Activated CD4-positive, alpha-beta T cell treated with anti-CD3 and anti-CD28 coated beads for 36 hours (primary cell): ENCODE results near the gene MARCO. TPM values are rescaled to one million over a fixed set of nuclear protein-coding genes. Genes with fewer than 3 reads are reported as not detected.

Experiments
- ATAC-seq: fragments of 200-7000 bp; cut with Tn5 transposase; one replicate; pipeline ENCODE4 v1.10.0; 2021; ENCODE audit warnings: mild to moderate bottlenecking, moderate library complexity
- CTCF ChIA-PET: fragments of 350-600 bp; sonication (Branson Sonifier 250); formaldehyde crosslinking; loops from one replicate; lab custom pipeline; 2021; ENCODE audit warnings: antibody characterized with exemption; lab: Charles Lee
- POLR2A ChIA-PET: fragments of 350-600 bp; sonication (Branson Sonifier 250); formaldehyde crosslinking; loops from one replicate; lab custom pipeline; 2021; ENCODE audit warnings: antibody characterized with exemption, inconsistent platforms; lab: Charles Lee
- DNase-seq: peaks from one replicate; pipeline ENCODE4 v3.0.0-alpha.2; 2020
- H3K27ac Mint-ChIP-seq: one replicate; pipeline ENCODE4 v1.8.0; 2021; ENCODE audit warnings: mixed read lengths
- H3K27me3 Mint-ChIP-seq: one replicate; pipeline ENCODE4 v1.8.0; 2021; ENCODE audit warnings: mixed read lengths
- H3K36me3 Mint-ChIP-seq: one replicate; pipeline ENCODE4 v1.8.0; 2021; ENCODE audit warnings: low read depth, mixed read lengths
- H3K4me1 Mint-ChIP-seq: one replicate; pipeline ENCODE4 v1.8.0; 2021; ENCODE audit warnings: mixed read lengths
- H3K4me3 Mint-ChIP-seq: one replicate; pipeline ENCODE4 v1.8.0; 2021; ENCODE audit warnings: mild to moderate bottlenecking, moderate library complexity, mixed read lengths
- H3K9me3 Mint-ChIP-seq: one replicate; pipeline ENCODE4 v1.8.0; 2021; ENCODE audit warnings: low read depth, mixed read lengths
- intact Hi-C, 2 experiments: fragments of 100-400 bp; cut with DNase I in 1 of 2; cut with micrococcal nuclease in 1 of 2; formaldehyde crosslinking; loops; one replicate each; pipeline versions ENCODE4 v1.14.2 to v1.15.1; 2022 to 2024; cut with DNase I, micrococcal nuclease
- total RNA-seq, 2 experiments: library from RNA; stranded (reverse); gene quantifications; one replicate each; pipeline ENCODE4 v1.2.3, GENCODE V29; 2021

Gene MARCO
- total RNA-seq, 2 experiments from 2014 or later, result not detected

DNA sequence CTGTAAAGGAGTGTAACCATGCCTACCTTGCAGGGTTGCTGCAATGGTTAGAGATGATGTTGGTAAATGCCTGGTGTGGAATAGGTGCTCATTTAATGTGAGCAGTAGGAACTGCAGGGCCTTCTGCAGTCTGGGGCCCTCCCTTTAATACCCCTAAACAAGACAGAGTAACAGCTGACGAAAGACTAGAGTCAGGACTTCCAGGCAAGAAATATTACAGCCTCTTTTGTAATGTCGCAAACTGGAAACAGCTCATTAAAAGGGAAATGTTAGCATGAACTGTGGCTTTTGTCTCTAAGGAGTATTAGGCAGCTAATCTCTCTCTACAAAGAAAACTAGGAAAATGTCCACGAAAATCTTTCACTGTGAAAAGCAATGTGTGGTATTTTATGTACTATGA, 26.0 kb downstream of the MARCO start:
- POLR2A ChIA-PET, result no interaction called here
- Mint-ChIP-seq H3K4me1 (no peaks in the 10 kb centered on the region), H3K36me3 (no peaks in the 10 kb centered on the region), H3K27ac (no peak overlapping the region), H3K9me3 (no peaks in the 10 kb centered on the region), H3K4me3 (no peak overlapping the region), H3K27me3 (peaks cover 11% of the 10 kb centered on the region)
- ATAC-seq, result no peak
- CTCF ChIA-PET, result interaction anchor here (0.5 kb wide), 1 partner anchor 27 kb away, joined by 3 read pairs; no protein-coding TSS in a partner anchor
- no peak for DNase-seq
- intact Hi-C loops, result loop anchor here in 1 of 2 experiments (5.0 kb wide), 1 partner anchor 86 kb away; no protein-coding TSS in a partner anchor

DNA sequence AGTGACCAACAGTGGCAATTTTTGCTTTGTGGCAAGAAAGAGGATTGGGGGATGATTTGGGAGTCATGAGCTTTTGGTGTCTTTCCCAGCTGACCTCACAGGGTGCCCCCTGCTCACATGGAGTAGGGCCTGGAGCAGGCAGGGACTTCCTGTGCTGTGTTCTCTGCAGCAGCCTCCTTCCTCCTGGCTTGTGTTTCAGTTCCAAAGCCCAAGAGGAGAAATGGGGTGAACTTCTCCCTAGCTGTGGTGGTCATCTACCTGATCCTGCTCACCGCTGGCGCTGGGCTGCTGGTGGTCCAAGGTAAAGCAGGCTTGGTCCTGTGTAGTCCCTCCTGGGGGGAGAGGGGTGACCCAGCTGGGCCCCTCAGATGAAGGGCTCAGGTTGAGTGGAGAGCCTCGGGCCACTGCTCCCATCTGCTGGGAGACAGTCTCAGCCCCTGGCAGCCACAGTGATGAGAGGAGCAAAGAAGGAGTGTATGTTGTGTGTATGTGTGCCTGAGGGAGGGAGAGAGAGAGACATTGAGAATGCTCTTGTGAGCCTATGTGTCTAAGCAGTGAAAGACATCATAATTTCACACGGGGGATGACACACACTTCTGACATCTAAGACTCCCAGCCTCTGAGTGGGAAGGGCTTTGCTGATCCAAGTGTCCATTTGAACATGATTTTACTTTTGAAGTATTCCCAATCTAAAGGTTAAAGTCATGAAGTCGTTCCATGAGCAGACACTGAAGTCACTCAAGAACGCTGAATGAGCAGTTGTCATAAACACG, 27.2 kb downstream of the MARCO start:
- intact Hi-C loops, result loop anchor here in 1 of 2 experiments (5.0 kb wide), 1 partner anchor 87 kb away; no protein-coding TSS in a partner anchor
- H3K4me3 Mint-ChIP-seq, result no peak overlapping the region
- CTCF ChIA-PET, result no interaction called here
- H3K4me1 Mint-ChIP-seq, result no peaks in the 10 kb centered on the region
- no peaks in the 10 kb centered on the region for H3K9me3 Mint-ChIP-seq
- POLR2A ChIA-PET, result no interaction called here
- no peak for ATAC-seq
- no peak overlapping the region for H3K27ac Mint-ChIP-seq
- no peak for DNase-seq
- no peaks in the 10 kb centered on the region for H3K36me3 Mint-ChIP-seq
- H3K27me3 Mint-ChIP-seq, result peaks cover 14% of the 10 kb centered on the region

DNA sequence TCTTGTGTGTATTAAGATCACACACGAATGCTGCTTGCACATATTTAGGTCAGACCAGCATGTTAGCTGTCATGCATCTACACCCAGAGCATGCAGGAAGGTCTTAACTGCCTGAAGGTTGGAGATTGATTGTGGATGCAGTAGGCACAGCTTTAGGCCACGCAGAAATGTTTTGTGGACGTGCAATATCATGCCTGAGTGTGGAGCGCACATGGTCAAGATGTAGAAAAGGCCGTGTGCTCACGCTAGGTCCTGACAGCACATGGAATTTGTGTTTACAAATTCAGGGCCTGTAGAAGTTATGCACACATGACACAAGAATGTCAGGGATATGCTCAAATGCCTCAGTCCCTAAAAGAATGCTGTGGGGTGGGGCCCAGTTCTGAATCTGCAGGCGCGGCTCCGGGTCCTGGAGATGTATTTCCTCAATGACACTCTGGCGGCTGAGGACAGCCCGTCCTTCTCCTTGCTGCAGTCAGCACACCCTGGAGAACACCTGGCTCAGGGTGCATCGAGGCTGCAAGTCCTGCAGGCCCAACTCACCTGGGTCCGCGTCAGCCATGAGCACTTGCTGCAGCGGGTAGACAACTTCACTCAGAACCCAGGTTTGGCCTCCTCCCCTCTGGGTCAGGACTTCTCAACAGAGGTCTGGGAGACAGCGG, 27.9 kb downstream of the MARCO start:
- Mint-ChIP-seq H3K27ac (no peak overlapping the region), H3K9me3 (no peaks in the 10 kb centered on the region), H3K4me1 (no peaks in the 10 kb centered on the region), H3K27me3 (peaks cover 13% of the 10 kb centered on the region), H3K36me3 (no peaks in the 10 kb centered on the region), H3K4me3 (no peak overlapping the region)
- intact Hi-C loops, result loop anchor here in 1 of 2 experiments (5.0 kb wide), 1 partner anchor 88 kb away; no protein-coding TSS in a partner anchor
- ATAC-seq (no peak), DNase-seq (no peak)
- CTCF ChIA-PET, result interaction anchor here (0.9 kb wide), 1 partner anchor 86 kb away, joined by 3 read pairs; no protein-coding TSS in a partner anchor
- POLR2A ChIA-PET, result no interaction called here

DNA sequence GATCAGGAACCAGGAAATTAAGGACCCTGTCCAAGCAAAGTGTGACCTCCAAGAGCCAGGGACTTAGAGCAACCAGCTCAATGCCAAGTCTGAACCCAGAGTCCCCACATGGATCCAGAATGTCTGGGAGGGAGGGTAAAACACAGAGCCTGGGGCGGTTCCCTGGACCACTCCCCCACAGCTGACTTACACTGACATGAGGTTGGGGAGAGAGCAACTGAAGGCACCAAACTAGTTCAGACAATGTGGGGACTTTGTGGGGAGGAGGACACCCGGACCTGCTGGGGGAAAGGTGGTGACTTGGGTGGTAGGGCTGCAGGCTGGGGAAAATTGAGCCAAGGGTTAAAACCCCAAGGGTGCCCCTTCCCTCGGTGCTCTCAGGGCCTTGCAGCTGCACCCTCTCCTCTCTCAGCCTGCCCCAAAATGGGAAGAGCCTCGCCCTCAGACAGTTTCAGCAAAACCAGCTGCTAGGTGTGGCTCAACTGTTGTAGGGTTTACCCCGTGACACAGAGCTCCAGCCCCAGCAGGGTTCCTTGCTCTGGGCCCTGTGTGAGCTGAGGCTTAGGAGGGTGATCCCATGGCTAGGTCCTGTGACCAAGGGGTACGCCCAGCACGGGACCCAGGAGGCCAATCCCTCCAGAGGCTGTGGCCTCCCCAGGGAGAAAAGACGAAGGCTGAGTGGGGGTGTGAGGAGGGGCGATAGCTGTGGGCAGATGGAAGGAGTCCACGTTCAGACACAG, 28.6 kb downstream of the MARCO start:
- no peak for ATAC-seq
- Mint-ChIP-seq H3K36me3 (no peaks in the 10 kb centered on the region), H3K4me1 (no peaks in the 10 kb centered on the region), H3K27ac (no peak overlapping the region), H3K27me3 (peaks cover 15% of the 10 kb centered on the region), H3K4me3 (no peak overlapping the region), H3K9me3 (no peaks in the 10 kb centered on the region)
- CTCF ChIA-PET, result interaction anchor here (0.9 kb wide), 1 partner anchor 87 kb away, joined by 3 read pairs; no protein-coding TSS in a partner anchor
- POLR2A ChIA-PET, result no interaction called here
- no peak for DNase-seq
- intact Hi-C loops, result no loop called here

DNA sequence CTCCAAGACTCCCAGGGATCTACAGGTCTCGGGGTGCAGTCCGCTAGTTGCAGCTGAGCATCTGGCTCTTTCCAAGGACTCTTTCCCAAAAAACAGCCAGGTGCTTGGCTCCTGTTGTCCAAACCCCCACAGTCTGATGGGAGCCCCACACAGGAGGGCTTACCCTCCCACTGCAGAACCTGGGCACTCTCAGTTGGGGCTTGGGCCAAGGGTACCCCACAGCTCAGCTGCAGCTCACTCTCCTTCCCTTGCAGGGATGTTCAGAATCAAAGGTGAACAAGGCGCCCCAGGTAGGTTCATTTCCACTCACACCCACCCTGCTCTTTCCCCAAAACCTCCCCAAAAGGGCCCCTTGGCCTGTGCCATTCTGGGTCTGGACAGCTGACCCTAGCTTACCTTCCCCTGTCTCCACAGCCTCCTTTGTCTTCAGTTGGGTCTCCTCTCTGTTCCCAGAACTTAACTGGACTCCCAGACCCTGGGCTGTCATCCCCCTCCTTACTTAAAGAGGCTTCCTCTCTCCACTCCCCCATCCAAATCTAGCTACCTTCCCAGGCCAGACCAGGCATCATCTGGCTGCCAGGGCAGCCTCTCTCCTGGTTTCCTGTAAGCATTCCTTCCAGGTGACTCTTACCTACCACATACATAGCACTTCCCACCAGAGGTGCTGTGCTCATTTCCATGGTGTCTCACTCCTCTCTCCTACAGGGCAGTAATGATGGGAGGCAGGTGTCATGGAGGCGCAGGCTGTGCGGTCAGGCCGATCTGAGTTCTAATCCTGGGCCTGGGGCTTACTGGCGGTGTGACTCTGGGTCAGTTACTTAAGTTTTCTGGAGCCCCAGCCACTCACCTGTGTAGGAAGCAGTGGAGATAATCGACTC, 29.5 kb downstream of the MARCO start:
- POLR2A ChIA-PET, result no interaction called here
- H3K4me1 Mint-ChIP-seq, result no peaks in the 10 kb centered on the region
- DNase-seq, result no peak
- intact Hi-C loops, result no loop called here
- H3K9me3 Mint-ChIP-seq, result no peaks in the 10 kb centered on the region
- ATAC-seq, result no peak
- H3K27me3 Mint-ChIP-seq, result peaks cover 13% of the 10 kb centered on the region
- H3K4me3 Mint-ChIP-seq, result no peak overlapping the region
- H3K27ac Mint-ChIP-seq, result no peak overlapping the region
- CTCF ChIA-PET, result no interaction called here
- H3K36me3 Mint-ChIP-seq, result no peaks in the 10 kb centered on the region

DNA sequence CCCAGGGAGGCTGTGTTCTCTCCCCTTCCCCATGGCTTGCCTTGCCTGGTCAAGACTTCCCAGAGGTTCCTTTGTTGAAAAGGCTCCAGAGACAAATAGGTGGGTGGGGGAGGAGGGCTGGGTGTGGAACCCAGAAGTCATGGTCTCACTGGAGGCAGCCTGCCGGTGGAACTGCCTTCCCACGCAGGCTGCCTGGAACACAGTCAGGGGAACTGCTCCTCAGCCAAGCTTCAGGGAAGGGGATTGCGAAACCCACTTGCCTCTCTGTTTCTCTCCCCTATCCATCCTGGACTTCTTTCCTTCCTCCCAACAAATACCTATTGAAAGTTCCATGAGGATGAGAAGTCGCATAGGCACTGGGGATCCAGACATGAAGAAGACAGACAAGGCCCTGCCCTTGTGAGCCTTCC, 31.6 kb downstream of the MARCO start:
- Mint-ChIP-seq H3K27me3 (peaks cover 8% of the 10 kb centered on the region), H3K9me3 (peaks cover 4% of the 10 kb centered on the region), H3K27ac (no peak overlapping the region), H3K4me3 (no peak overlapping the region), H3K36me3 (no peaks in the 10 kb centered on the region), H3K4me1 (no peaks in the 10 kb centered on the region)
- intact Hi-C loops, result no loop called here
- ChIA-PET POLR2A (no interaction called here), CTCF (no interaction called here)
- ATAC-seq (no peak), DNase-seq (no peak)

DNA sequence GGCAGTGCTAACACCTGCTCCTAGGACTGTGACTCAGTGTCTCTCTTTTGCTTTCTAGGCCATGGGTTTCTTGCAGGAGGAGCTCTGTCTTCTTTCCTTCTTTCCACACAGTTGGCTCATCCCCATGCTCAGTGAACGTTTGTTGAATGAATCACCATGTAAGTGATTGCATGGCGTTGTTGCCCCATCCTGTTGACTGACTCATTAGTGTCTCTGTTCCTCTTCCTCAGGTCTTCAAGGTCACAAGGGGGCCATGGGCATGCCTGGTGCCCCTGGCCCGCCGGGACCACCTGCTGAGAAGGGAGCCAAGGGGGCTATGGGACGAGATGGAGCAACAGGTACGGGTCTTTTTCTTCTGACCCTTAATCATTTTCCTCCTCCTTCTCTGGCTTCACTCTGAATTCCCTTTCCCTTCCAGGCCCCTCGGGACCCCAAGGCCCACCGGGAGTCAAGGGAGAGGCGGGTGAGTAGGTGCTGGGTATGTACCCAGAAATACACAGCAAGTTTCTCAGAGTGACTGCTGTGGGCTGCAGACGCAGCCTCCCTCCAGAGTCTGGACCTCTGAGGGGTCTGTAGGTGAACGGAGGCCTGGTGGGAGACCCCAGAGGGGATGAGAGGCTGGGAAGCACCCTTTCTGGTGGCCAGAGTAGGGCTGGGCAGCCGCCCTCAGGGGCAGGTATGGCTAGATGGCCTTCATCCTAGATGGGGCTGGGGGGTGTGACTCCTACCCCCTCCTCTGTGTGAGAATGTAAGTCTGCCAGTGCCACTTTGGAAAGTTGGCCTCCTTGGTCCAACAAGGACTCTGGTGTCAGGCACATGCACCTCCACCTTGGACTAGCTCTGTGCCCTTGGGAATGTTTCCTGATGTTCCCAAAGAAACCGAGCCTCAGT, 32.4 kb downstream of the MARCO start:
- Mint-ChIP-seq H3K27ac (no peak overlapping the region), H3K36me3 (no peaks in the 10 kb centered on the region), H3K4me3 (no peak overlapping the region), H3K4me1 (no peaks in the 10 kb centered on the region), H3K27me3 (peaks cover 8% of the 10 kb centered on the region), H3K9me3 (peaks cover 4% of the 10 kb centered on the region)
- ChIA-PET CTCF (no interaction called here), POLR2A (no interaction called here)
- intact Hi-C loops, result no loop called here
- no peak for DNase-seq
- ATAC-seq, result no peak

DNA sequence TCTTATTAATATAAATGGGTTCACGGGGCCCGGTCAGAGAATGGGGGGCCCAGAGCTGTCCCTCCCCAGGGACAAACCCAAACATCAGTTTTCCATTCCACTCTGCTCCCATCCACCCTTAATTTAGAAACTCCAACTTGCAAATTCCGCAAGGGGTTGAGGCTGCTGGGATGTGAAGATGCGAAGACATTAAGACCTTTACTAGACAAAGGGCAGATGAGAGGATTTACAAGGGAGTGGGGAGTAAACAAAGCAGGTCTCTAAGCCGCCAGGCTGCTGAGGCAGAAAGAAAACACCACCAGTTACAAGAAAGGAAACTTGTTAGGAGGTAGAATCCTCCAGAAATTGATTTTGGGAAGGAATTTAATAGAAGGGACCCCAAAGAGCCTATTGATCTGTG, 33.1 kb downstream of the MARCO start:
- H3K4me1 Mint-ChIP-seq, result no peaks in the 10 kb centered on the region
- H3K27me3 Mint-ChIP-seq, result peaks cover 8% of the 10 kb centered on the region
- no peak overlapping the region for H3K27ac Mint-ChIP-seq
- H3K9me3 Mint-ChIP-seq, result peaks cover 4% of the 10 kb centered on the region
- no peaks in the 10 kb centered on the region for H3K36me3 Mint-ChIP-seq
- no peak for ATAC-seq
- no peak overlapping the region for H3K4me3 Mint-ChIP-seq
- intact Hi-C loops, result no loop called here
- POLR2A ChIA-PET, result no interaction called here
- DNase-seq, result no peak
- CTCF ChIA-PET, result no interaction called here

DNA sequence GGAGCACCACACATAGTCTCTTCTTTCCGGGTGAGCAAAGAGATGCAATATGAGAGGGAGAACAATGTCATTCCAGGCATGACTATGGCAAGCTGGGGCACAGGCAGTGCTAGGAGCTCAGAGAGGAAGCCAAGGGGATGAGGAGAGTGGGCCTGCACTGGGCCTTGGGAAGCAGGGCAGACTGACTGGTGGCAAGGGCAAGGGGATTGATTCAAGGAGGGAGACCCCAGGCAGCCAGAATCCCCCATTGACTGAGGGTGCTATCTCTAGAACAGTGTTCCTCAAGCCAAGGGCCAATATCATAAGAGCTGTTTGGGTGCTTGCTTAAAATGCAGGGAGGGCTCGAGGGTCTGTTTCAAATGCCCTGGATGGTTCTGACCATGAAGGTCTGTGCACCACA, 36.1 kb downstream of the MARCO start:
- no peak overlapping the region for H3K27ac Mint-ChIP-seq
- peaks cover 4% of the 10 kb centered on the region for H3K9me3 Mint-ChIP-seq
- peaks cover 6% of the 10 kb centered on the region for H3K27me3 Mint-ChIP-seq
- no peak overlapping the region for H3K4me3 Mint-ChIP-seq
- H3K36me3 Mint-ChIP-seq, result no peaks in the 10 kb centered on the region
- no peak for ATAC-seq
- ChIA-PET CTCF (interaction anchor here (0.6 to 0.7 kb wide), 2 partner anchors 60 to 99 kb away, joined by 3 read pairs; no protein-coding TSS in a partner anchor), POLR2A (no interaction called here)
- no peak for DNase-seq
- intact Hi-C loops, result no loop called here
- no peaks in the 10 kb centered on the region for H3K4me1 Mint-ChIP-seq

DNA sequence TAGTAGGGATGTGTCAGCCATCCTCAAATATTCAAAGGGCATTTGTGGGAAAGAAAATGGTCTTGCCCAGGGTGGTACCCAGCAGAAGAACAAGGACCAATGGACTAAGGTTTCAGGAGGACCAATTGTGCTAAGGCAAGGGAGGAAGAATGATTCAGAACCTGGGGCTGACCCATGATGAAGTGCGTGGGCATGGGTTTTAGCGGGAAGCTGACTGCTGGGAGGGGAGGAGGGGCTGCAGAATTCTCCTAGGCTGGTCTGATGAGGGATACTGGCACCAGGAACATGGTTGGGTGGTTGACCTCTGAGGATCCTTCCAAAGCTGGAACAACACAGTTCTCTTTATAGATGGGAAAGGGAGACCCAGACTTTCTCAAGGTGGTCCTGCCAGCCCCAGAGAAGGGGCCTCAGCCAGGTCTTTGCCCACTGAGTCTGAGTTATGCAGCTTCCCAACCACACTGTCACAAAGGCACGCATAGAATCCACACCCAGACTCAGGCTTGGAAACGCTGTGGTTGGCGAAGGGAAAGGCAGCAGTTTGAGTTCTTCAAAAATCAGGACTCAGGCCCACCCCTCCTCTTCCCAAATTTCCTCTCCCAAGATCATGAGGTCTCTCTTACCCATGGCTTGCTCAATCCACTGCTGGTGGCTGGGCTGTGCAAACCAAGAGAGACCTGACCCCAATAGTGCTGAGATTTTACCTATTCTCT, 37.3 kb downstream of the MARCO start:
- H3K27me3 Mint-ChIP-seq, result peaks cover 3% of the 10 kb centered on the region
- ATAC-seq (no peak), DNase-seq (no peak)
- H3K4me3 Mint-ChIP-seq, result no peak overlapping the region
- H3K27ac Mint-ChIP-seq, result no peak overlapping the region
- H3K4me1 Mint-ChIP-seq, result no peaks in the 10 kb centered on the region
- ChIA-PET CTCF (interaction anchor here (0.6 to 1.2 kb wide), 2 partner anchors 38 to 98 kb away, joined by 3 read pairs; no protein-coding TSS in a partner anchor), POLR2A (no interaction called here)
- H3K9me3 Mint-ChIP-seq, result peaks cover 4% of the 10 kb centered on the region
- no peaks in the 10 kb centered on the region for H3K36me3 Mint-ChIP-seq
- intact Hi-C loops, result no loop called here
